HL-60 (cell line): ENCODE results near the gene ZRANB2.

ENCODE experiments used
- DNase-seq, 2 experiments: peaks; one replicate each; pipeline ENCODE4 v3.0.0-alpha.2; 2010 to 2020; ENCODE audit warnings: low read depth in 1 of 2, low spot score in 1 of 2
- H3K27ac ChIP-seq: fragments of 250-450 bp; sonication (Bioruptor Pico); replicated peaks from 2 replicates; pipeline ENCODE4 v1.5.1; 2020; ENCODE audit warnings: mild to moderate bottlenecking, moderate library complexity
- H3K27me3 ChIP-seq: fragments of 250-450 bp; sonication (Bioruptor Pico); 2 replicates; pipeline ENCODE4 v1.5.1; 2021; ENCODE audit warnings: mild to moderate bottlenecking, moderate library complexity; ENCODE audit not compliant: insufficient read depth, poor library complexity, severe bottlenecking
- H3K4me3 ChIP-seq: replicated peaks from 2 replicates; pipeline ENCODE4 v1.5.1; 2011; ENCODE audit warnings: mild to moderate bottlenecking, control low read depth, low read length; ENCODE audit not compliant: insufficient read depth
- CTCF ChIP-seq: IDR thresholded peaks from one replicate; pipeline ENCODE4 v1.5.1; 2011; ENCODE audit warnings: low read length, control low read depth, inconsistent platforms; ENCODE audit not compliant: insufficient read depth
- GABPA ChIP-seq: IDR thresholded peaks from 2 replicates; pipeline ENCODE4 v1.6.1; 2012; ENCODE audit warnings: low read depth
- POLR2AphosphoS5 ChIP-seq: IDR thresholded peaks from 2 replicates; pipeline ENCODE4 v1.6.1; 2012; ENCODE audit warnings: low read depth
- REST ChIP-seq: IDR thresholded peaks from 2 replicates; pipeline ENCODE4 v1.6.1; 2012; ENCODE audit warnings: low read depth; ENCODE audit not compliant: insufficient replicate concordance
- SPI1 ChIP-seq: IDR thresholded peaks from 2 replicates; pipeline ENCODE4 v1.6.1; 2012; ENCODE audit warnings: low read depth, mild to moderate bottlenecking, borderline replicate concordance

Gene ZRANB2

GRCh38 chr1:71043065-71043464 is 37.8 kb downstream of the ZRANB2 start:
- TF ChIP-seq POLR2AphosphoS5 (no peak), CTCF (no peak), SPI1 (no peak), REST (no peak), GABPA (no peak)
- Histone ChIP-seq H3K27ac (no peak overlapping the region), H3K4me3 (no peak overlapping the region), H3K27me3 (peaks cover 33% of the 10 kb centered on the region)
- DNase-seq, result no peak

- no peak overlapping the region for H3K4me3 ChIP-seq
- no peak for DNase-seq
- TF ChIP-seq REST, result no peak
- TF ChIP-seq SPI1, result no peak
- TF ChIP-seq POLR2AphosphoS5, result no peak
- no peak for TF ChIP-seq CTCF
- TF ChIP-seq GABPA, result no peak
- no peak overlapping the region for H3K27ac ChIP-seq
- H3K27me3 ChIP-seq, result peaks cover 23% of the 10 kb centered on the region
These were observed 39.0 kb downstream of the ZRANB2 start for GRCh38 chr1:71041806-71042205.

- no peak for DNase-seq
- no peak for TF ChIP-seq SPI1
- no peak for TF ChIP-seq POLR2AphosphoS5
- TF ChIP-seq GABPA, result no peak
- no peak for TF ChIP-seq CTCF
- TF ChIP-seq REST, result no peak
- Histone ChIP-seq H3K27me3 (peaks cover 9% of the 10 kb centered on the region), H3K27ac (no peak overlapping the region), H3K4me3 (no peak overlapping the region)
These were observed 41.1 kb downstream of the ZRANB2 start for GRCh38 chr1:71039661-71040262.
